NCI-H187 (cell line): ENCODE results near the gene TMTC2.
"Not testable (repeated sequence)": the region's sequence is repeated elsewhere in the genome, so short reads cannot be mapped to it uniquely, and the experiment has no call there.

Source experiments
- DNase-seq, 2 experiments: peaks; one replicate each; lab custom pipeline; 2025; lab: John Stamatoyannopoulos, UW

TMTC2 gene

GRCh38 chr12:82727886-82728285 lies 41.2 kb downstream of the TMTC2 start:
- DNase-seq = no peak

- DNase-seq = no peak
Measured at GRCh38 chr12:82728710-82729109, 42.0 kb downstream of the TMTC2 start.

- no peak for DNase-seq
Measured at GRCh38 chr12:82730953-82731459, 44.3 kb downstream of the TMTC2 start.

- no peak for DNase-seq
Measured at GRCh38 chr12:82740129-82741000, 53.7 kb downstream of the TMTC2 start.

- DNase-seq = no peak
Measured at GRCh38 chr12:82745063-82745674, 58.5 kb downstream of the TMTC2 start.

GRCh38 chr12:82745807-82746206 lies 59.1 kb downstream of the TMTC2 start:
- no peak for DNase-seq

GRCh38 chr12:82746668-82747067 lies 60.0 kb downstream of the TMTC2 start:
- DNase-seq = no peak

- no peak for DNase-seq
Measured at GRCh38 chr12:82749015-82749414, 62.3 kb downstream of the TMTC2 start.

GRCh38 chr12:82754856-82755255 lies 68.2 kb downstream of the TMTC2 start:
- DNase-seq = no peak

GRCh38 chr12:82756303-82756702 lies 69.6 kb downstream of the TMTC2 start:
- DNase-seq = no peak

- DNase-seq = no peak
Measured at GRCh38 chr12:82757059-82757458, 70.4 kb downstream of the TMTC2 start.

GRCh38 chr12:82757656-82758055 lies 71.0 kb downstream of the TMTC2 start:
- no peak for DNase-seq

GRCh38 chr12:82758749-82759330 lies 72.1 kb downstream of the TMTC2 start:
- DNase-seq = no peak

GRCh38 chr12:82760423-82760822 lies 73.7 kb downstream of the TMTC2 start:
- DNase-seq = no peak

- DNase-seq = not testable (repeated sequence)
Measured at GRCh38 chr12:82765206-82765605, 78.5 kb downstream of the TMTC2 start.

- no peak for DNase-seq
Measured at GRCh38 chr12:82765971-82766705, 79.4 kb downstream of the TMTC2 start.

- no peak for DNase-seq
Measured at GRCh38 chr12:82774666-82775065, 88.0 kb downstream of the TMTC2 start.

- no peak for DNase-seq
Measured at GRCh38 chr12:82780517-82780916, 93.8 kb downstream of the TMTC2 start.

GRCh38 chr12:82781309-82781997 lies 94.7 kb downstream of the TMTC2 start:
- DNase-seq = no peak

GRCh38 chr12:82783435-82783834 lies 96.7 kb downstream of the TMTC2 start:
- no peak for DNase-seq

- DNase-seq = no peak
Measured at GRCh38 chr12:82787016-82787415, 100.3 kb downstream of the TMTC2 start.

- no peak for DNase-seq
Measured at GRCh38 chr12:82788594-82788993, 101.9 kb downstream of the TMTC2 start.
